ENCODE results near the gene SNAI1.

- TF ChIP-seq CTCF (conservative IDR thresholded peaks at IDR 0.05) (no peak), ZFX (IDR thresholded peaks at IDR 0.05) (no peak)
Measured at GRCh38 chr20:49941456-49941855, 41.3 kb upstream of the SNAI1 start.

Measured in C4-2B (cell line).